ENCODE measurements around the gene SWAP70.
A peak's percentile ranks its signal among the peaks of the same experiment; 100 is the strongest.

The SWAP70 gene

GRCh38 chr11:9748361-9748970, 84.6 kb downstream of the SWAP70 start:
- no peak overlapping the region for H3K4me3 ChIP-seq (ENCODE audit: low read depth, low read length)
- no peaks in the 10 kb centered on the region for H3K79me2 ChIP-seq (ENCODE audit: control insufficient read depth, insufficient read depth, low read length, unreplicated experiment)
- peaks cover 19% of the 10 kb centered on the region; the same call in 1 of the 2 replicates for H3K36me3 ChIP-seq (ENCODE audit: insufficient read depth, low read length)

GRCh38 chr11:9750551-9750950, 86.7 kb downstream of the SWAP70 start:
- Histone ChIP-seq H3K4me3 (ENCODE audit: low read depth, low read length) (no peak overlapping the region), H3K36me3 (ENCODE audit: insufficient read depth, low read length) (peaks cover 16% of the 10 kb centered on the region; the same call in 1 of the 2 replicates), H3K79me2 (ENCODE audit: control insufficient read depth, insufficient read depth, low read length, unreplicated experiment) (no peaks in the 10 kb centered on the region), H2AFZ (ENCODE audit: low read length, unreplicated experiment) (no peak overlapping the region), H3K4me1 (ENCODE audit: control insufficient read depth, insufficient read depth, low read length, unreplicated experiment) (peaks cover 36% of the 10 kb centered on the region), H3K27ac (ENCODE audit: low read depth, low read length) (no peak overlapping the region), H3K27me3 (ENCODE audit: insufficient read depth, low read length) (no peaks in the 10 kb centered on the region)

More at GRCh38 chr11:9748361-9748970, 84.6 kb downstream of the SWAP70 start:
- Histone ChIP-seq H3K4me1 (ENCODE audit: control insufficient read depth, insufficient read depth, low read length, unreplicated experiment) (peaks cover 20% of the 10 kb centered on the region), H3K27me3 (ENCODE audit: insufficient read depth, low read length) (no peaks in the 10 kb centered on the region), H3K27ac (ENCODE audit: low read depth, low read length) (no peak overlapping the region), H2AFZ (ENCODE audit: low read length, unreplicated experiment) (no peak overlapping the region)

- Histone ChIP-seq H3K4me3 (ENCODE audit: low read depth, low read length) (no peak overlapping the region), H3K27me3 (ENCODE audit: insufficient read depth, low read length) (no peaks in the 10 kb centered on the region), H2AFZ (ENCODE audit: low read length, unreplicated experiment) (no peak overlapping the region), H3K79me2 (ENCODE audit: control insufficient read depth, insufficient read depth, low read length, unreplicated experiment) (no peaks in the 10 kb centered on the region), H3K36me3 (ENCODE audit: insufficient read depth, low read length) (peaks cover 16% of the 10 kb centered on the region; the same call in 1 of the 2 replicates), H3K27ac (ENCODE audit: low read depth, low read length) (peak overlapping the region; percentile 86), H3K4me1 (ENCODE audit: control insufficient read depth, insufficient read depth, low read length, unreplicated experiment) (peaks cover 42% of the 10 kb centered on the region)
Observed at GRCh38 chr11:9752091-9752490, 88.2 kb downstream of the SWAP70 start.

- peaks cover 46% of the 10 kb centered on the region for H3K4me1 ChIP-seq (ENCODE audit: control insufficient read depth, insufficient read depth, low read length, unreplicated experiment)
- H2AFZ ChIP-seq (ENCODE audit: low read length, unreplicated experiment), result no peak overlapping the region
- peak overlapping the region; percentile 86 for H3K27ac ChIP-seq (ENCODE audit: low read depth, low read length)
- H3K36me3 ChIP-seq (ENCODE audit: insufficient read depth, low read length), result peaks cover 12% of the 10 kb centered on the region; the same call in 1 of the 2 replicates
- H3K79me2 ChIP-seq (ENCODE audit: control insufficient read depth, insufficient read depth, low read length, unreplicated experiment), result no peaks in the 10 kb centered on the region
- no peak overlapping the region for H3K4me3 ChIP-seq (ENCODE audit: low read depth, low read length)
- no peaks in the 10 kb centered on the region for H3K27me3 ChIP-seq (ENCODE audit: insufficient read depth, low read length)
Observed at GRCh38 chr11:9753021-9753420, 89.1 kb downstream of the SWAP70 start.

- H3K36me3 ChIP-seq (ENCODE audit: insufficient read depth, low read length), result peaks cover 10% of the 10 kb centered on the region; the same call in 1 of the 2 replicates
- H3K27ac ChIP-seq (ENCODE audit: low read depth, low read length), result peak overlapping the region; percentile 86
- no peaks in the 10 kb centered on the region for H3K79me2 ChIP-seq (ENCODE audit: control insufficient read depth, insufficient read depth, low read length, unreplicated experiment)
- H3K4me1 ChIP-seq (ENCODE audit: control insufficient read depth, insufficient read depth, low read length, unreplicated experiment), result peaks cover 50% of the 10 kb centered on the region
- H3K27me3 ChIP-seq (ENCODE audit: insufficient read depth, low read length), result no peaks in the 10 kb centered on the region
- no peak overlapping the region for H3K4me3 ChIP-seq (ENCODE audit: low read depth, low read length)
- H2AFZ ChIP-seq (ENCODE audit: low read length, unreplicated experiment), result no peak overlapping the region
Observed at GRCh38 chr11:9754010-9754471, 90.2 kb downstream of the SWAP70 start.

- Histone ChIP-seq H3K4me1 (ENCODE audit: control insufficient read depth, insufficient read depth, low read length, unreplicated experiment) (peaks cover 63% of the 10 kb centered on the region), H3K27me3 (ENCODE audit: insufficient read depth, low read length) (no peaks in the 10 kb centered on the region), H3K36me3 (ENCODE audit: insufficient read depth, low read length) (peaks cover 5% of the 10 kb centered on the region; the same call in 1 of the 2 replicates), H3K27ac (ENCODE audit: low read depth, low read length) (no peak overlapping the region), H3K4me3 (ENCODE audit: low read depth, low read length) (no peak overlapping the region), H2AFZ (ENCODE audit: low read length, unreplicated experiment) (no peak overlapping the region), H3K79me2 (ENCODE audit: control insufficient read depth, insufficient read depth, low read length, unreplicated experiment) (no peaks in the 10 kb centered on the region)
Observed at GRCh38 chr11:9755561-9756185, 91.8 kb downstream of the SWAP70 start.

- Histone ChIP-seq H3K4me3 (ENCODE audit: low read depth, low read length) (no peak overlapping the region), H3K27ac (ENCODE audit: low read depth, low read length) (no peak overlapping the region), H3K4me1 (ENCODE audit: control insufficient read depth, insufficient read depth, low read length, unreplicated experiment) (peaks cover 66% of the 10 kb centered on the region), H3K36me3 (ENCODE audit: insufficient read depth, low read length) (peaks cover 5% of the 10 kb centered on the region; the same call in 1 of the 2 replicates), H3K27me3 (ENCODE audit: insufficient read depth, low read length) (no peaks in the 10 kb centered on the region), H2AFZ (ENCODE audit: low read length, unreplicated experiment) (no peak overlapping the region), H3K79me2 (ENCODE audit: control insufficient read depth, insufficient read depth, low read length, unreplicated experiment) (peaks cover 1% of the 10 kb centered on the region)
Observed at GRCh38 chr11:9756461-9756860, 92.6 kb downstream of the SWAP70 start.

- no peaks in the 10 kb centered on the region for H3K27me3 ChIP-seq (ENCODE audit: insufficient read depth, low read length)
- peaks cover 62% of the 10 kb centered on the region for H3K4me1 ChIP-seq (ENCODE audit: control insufficient read depth, insufficient read depth, low read length, unreplicated experiment)
- H2AFZ ChIP-seq (ENCODE audit: low read length, unreplicated experiment), result no peak overlapping the region
- no peak overlapping the region for H3K4me3 ChIP-seq (ENCODE audit: low read depth, low read length)
- H3K79me2 ChIP-seq (ENCODE audit: control insufficient read depth, insufficient read depth, low read length, unreplicated experiment), result peaks cover 2% of the 10 kb centered on the region
- H3K27ac ChIP-seq (ENCODE audit: low read depth, low read length), result no peak overlapping the region
- H3K36me3 ChIP-seq (ENCODE audit: insufficient read depth, low read length), result peaks cover 4% of the 10 kb centered on the region; the same call in 1 of the 2 replicates
Observed at GRCh38 chr11:9756878-9757277, 93.0 kb downstream of the SWAP70 start.

GRCh38 chr11:9757809-9758636, 94.1 kb downstream of the SWAP70 start:
- peak overlapping the region; percentile 82 for H3K4me3 ChIP-seq (ENCODE audit: low read depth, low read length)

More at GRCh38 chr11:9757809-9758636, 94.1 kb downstream of the SWAP70 start:
- peaks cover 51% of the 10 kb centered on the region for H3K4me1 ChIP-seq (ENCODE audit: control insufficient read depth, insufficient read depth, low read length, unreplicated experiment)
- peak overlapping the region; percentile 61 for H2AFZ ChIP-seq (ENCODE audit: low read length, unreplicated experiment)
- H3K36me3 ChIP-seq (ENCODE audit: insufficient read depth, low read length), result 0 out of 2 replicates have a peak, but pooled peaks cover 4% of the 10 kb centered on the region
- H3K27ac ChIP-seq (ENCODE audit: low read depth, low read length), result peak overlapping the region; percentile 95
- peaks cover 9% of the 10 kb centered on the region for H3K79me2 ChIP-seq (ENCODE audit: control insufficient read depth, insufficient read depth, low read length, unreplicated experiment)
- no peaks in the 10 kb centered on the region for H3K27me3 ChIP-seq (ENCODE audit: insufficient read depth, low read length)
